Coronary artery (tissue), 2 donors: ENCODE data around the gene THSD7A.
A peak's percentile ranks its signal among the peaks of the same experiment; 100 is the strongest.

Experiments
- DNase-seq: peaks from one replicate; pipeline ENCODE4 v3.0.0-alpha.2; 2017; ENCODE audit warnings: low spot score
- H3K27ac ChIP-seq, 2 donors: fragments of 200-600 bp; sonication (generic); one replicate each; pipeline ENCODE4 v1.5.1; 2016 to 2019
- H3K4me3 ChIP-seq: fragments of 200-600 bp; sonication (generic); 2 replicates; pipeline ENCODE4 v1.5.1; 2016; ENCODE audit warnings: mild to moderate bottlenecking, moderate library complexity
- TF ChIP-seq, protein P1 (sequence below): fragments of 200-600 bp; sonication (generic); IDR thresholded peaks from one replicate; pipeline ENCODE4 v1.5.1; 2019; ENCODE audit warnings: antibody characterized with exemption

Gene THSD7A

DNA sequence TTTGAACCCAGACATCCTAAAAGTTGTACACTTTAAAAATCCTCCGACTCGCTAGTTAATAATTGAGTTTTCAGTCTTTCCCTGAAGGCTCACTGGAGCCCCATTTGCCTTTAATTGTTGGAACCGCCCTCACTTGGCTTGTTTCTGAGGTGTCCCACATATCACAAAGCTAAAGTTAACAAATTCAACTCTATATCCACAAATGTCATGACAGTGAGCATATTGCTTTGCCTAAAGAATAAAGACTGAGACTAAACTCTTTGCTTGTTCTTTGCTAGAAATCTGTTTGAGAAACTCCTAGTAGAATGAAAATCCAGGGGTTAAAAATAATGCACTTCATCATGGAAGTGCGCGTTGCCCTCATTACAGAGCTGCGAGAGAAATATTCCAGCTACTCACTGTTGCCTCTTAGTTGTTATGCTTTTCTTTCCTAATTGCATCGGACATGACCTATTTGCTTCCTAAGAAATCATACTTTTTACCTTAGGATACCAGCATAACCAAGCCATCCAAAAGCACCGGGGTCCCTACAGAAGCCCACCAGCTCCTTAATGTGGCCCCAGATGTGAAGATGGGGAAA lies 752 bp downstream of the THSD7A start:
- peak overlapping the region in 1 of 2 donors; percentile 59 for H3K27ac ChIP-seq
- peak overlapping the region; percentile 79 for H3K4me3 ChIP-seq
- TF ChIP-seq, protein P1, sequence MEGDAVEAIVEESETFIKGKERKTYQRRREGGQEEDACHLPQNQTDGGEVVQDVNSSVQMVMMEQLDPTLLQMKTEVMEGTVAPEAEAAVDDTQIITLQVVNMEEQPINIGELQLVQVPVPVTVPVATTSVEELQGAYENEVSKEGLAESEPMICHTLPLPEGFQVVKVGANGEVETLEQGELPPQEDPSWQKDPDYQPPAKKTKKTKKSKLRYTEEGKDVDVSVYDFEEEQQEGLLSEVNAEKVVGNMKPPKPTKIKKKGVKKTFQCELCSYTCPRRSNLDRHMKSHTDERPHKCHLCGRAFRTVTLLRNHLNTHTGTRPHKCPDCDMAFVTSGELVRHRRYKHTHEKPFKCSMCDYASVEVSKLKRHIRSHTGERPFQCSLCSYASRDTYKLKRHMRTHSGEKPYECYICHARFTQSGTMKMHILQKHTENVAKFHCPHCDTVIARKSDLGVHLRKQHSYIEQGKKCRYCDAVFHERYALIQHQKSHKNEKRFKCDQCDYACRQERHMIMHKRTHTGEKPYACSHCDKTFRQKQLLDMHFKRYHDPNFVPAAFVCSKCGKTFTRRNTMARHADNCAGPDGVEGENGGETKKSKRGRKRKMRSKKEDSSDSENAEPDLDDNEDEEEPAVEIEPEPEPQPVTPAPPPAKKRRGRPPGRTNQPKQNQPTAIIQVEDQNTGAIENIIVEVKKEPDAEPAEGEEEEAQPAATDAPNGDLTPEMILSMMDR: no peak
- DNase-seq: no peak

DNA sequence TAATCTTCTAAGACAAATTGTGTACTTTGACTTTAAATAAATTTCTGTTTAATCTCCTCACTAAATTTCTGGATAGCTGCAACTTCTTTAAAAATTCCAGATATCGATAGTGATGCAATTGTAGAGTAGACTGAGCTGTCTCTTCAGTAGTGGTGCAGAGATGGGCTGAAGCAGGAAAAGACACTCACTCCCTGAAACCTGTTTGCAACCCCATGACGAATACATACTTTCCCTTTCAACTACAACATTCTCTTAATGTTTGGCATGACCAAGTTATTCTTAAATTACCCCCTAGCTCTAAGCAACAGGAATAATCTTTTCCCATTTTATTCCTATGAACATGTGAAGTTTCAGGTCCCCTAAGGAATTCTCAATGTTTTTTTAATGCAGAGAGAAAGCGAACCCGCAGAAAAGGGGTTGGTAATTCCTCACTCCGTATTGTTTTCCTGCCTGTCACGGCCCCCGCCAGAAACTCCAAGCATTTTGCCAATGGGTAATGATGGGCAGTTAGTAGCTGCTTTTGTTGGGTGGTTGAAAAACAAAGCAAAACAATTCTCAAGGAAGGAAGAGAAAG lies 1.3 kb downstream of the THSD7A start:
- peak overlapping the region; percentile 79 for H3K4me3 ChIP-seq
- DNase-seq: no peak

DNA sequence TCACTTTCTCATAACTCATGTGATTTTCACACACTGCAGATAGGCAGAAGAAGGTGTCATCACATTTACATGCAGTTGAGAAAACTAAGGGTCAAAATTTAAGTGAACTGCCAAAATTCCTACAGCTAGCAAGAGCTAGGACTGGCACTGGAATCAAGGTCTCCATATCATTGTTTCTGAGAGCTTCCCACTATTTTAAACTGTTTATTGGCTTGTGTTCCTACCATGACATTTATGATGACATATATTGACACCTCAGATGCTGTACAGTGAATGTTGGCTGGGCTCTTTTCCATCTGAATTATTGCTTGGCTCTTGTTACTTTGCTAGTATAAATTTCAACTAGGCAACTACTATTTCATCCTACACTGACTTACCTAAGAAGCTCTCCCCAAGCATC lies 2.0 kb downstream of the THSD7A start:
- TF ChIP-seq, protein P1: no peak
- DNase-seq: no peak
- H3K27ac ChIP-seq: no peak overlapping the region
- no peak overlapping the region for H3K4me3 ChIP-seq

More for the DNA sequence above, 1.3 kb downstream of the THSD7A start:
- peak overlapping the region in 1 of 2 donors; percentile 59 for H3K27ac ChIP-seq
- TF ChIP-seq, protein P1: no peak

DNA sequence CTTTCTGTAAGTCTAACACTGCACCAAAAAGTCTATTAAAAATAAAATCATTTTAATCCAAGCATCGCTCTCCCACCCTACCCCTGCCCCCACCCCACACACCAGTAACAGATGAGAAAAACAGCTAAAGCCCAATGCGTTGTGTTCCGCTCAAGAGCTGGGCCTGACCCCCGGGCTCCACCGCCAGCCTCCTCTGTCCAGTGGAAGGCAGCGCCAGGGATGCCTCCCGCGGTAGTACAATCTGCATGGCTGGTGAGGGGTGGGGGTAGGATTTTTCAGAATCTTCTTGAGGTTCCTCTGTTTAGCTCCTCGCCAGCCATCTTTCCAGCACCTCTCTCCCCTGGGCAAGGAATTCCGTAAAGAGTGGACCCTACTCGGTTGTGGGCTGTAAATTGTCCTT lies 12.1 kb downstream of the THSD7A start:
- no peak overlapping the region for H3K27ac ChIP-seq
- TF ChIP-seq, protein P1: no peak
- no peak for DNase-seq

DNA sequence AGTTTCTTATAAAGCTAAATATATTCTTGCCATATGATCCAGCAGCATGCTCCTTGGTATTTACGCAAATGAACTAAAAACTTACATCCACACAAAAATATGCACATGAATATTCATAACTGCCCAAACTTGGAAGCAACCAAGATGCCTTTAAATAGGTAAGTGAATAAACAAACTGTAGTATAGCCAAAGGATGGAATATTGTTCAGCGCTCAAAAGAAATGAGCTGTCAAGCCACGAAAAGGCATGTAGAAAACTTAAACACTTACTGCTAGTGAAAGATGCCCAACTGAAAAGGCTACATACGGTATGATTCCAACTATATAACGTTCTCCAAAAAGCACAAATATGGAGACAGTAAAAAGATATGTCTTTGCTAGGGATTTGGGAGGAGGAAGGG lies 12.7 kb downstream of the THSD7A start:
- TF ChIP-seq, protein P1: no peak
- DNase-seq: no peak
- Histone ChIP-seq H3K4me3 (no peak overlapping the region), H3K27ac (no peak overlapping the region)

More for the DNA sequence above, 12.1 kb downstream of the THSD7A start:
- no peak overlapping the region for H3K4me3 ChIP-seq

DNA sequence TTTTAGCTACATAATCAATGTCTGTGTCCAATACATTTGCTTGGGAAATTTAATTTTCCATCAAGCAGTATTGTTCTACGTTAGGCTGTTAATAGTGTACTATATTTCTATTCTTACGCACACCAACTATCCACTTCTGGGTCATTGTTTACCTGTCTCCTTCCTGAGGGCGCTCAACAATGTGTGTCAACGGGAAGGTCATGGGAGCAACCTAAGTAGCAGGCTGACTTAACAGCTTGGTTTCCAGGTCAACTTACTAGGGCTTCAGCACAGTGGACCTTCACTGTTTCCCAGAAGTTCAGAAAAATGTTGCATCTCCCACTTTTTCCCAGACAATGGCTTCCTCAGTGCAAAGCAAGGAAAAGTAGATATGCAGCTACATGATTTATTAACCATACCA lies 13.7 kb downstream of the THSD7A start:
- TF ChIP-seq, protein P1: no peak
- no peak overlapping the region for H3K4me3 ChIP-seq
- H3K27ac ChIP-seq: no peak overlapping the region
- no peak for DNase-seq

DNA sequence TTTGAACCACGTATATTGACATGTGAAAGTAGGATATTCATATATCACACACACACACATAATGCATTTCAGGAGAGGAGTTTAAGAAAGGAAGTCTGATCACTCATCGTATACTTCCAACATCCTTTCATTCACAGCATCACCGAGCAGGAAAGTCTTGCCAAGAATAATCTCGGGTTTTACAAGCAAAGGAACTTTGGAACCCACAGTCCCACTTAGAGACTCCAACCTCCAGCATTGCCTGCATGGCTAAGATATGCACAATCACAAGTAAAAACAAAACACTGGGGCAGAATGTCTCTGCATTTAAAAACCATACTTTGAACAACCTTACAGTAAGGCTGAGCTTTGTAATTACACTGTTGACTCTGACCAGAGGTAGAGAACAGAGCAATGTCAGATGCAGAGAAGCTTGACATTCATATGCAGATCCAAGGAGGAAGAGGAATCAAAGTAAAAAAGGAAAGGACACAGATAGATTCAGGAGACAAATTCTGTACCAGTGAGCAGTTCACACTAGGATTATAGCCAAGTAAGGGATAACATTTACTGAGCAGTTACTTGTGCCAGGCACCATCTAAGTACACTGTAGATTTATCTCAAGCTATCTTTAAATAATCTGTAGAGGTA lies 14.8 kb downstream of the THSD7A start:
- TF ChIP-seq, protein P1: no peak
- DNase-seq: no peak
- H3K27ac ChIP-seq: no peak overlapping the region
- H3K4me3 ChIP-seq: no peak overlapping the region
